B cell (primary cell): ENCODE measurements around the gene HOXA11. TPM values are rescaled to one million over a fixed set of nuclear protein-coding genes. Genes with fewer than 3 reads are reported as not detected.
A peak's percentile ranks its signal among the peaks of the same experiment; 100 is the strongest.

Experiments used
- ATAC-seq: fragments of 200-7000 bp; cut with Tn5 transposase; one replicate; pipeline ENCODE4 v1.10.0; 2021; ENCODE audit warnings: low read depth, mild to moderate bottlenecking, moderate number of reproducible peaks, moderate library complexity
- CTCF ChIA-PET: fragments of 350-600 bp; sonication (Branson Sonifier 250); formaldehyde crosslinking; loops from one replicate; lab custom pipeline; 2021; ENCODE audit warnings: antibody characterized with exemption, inconsistent platforms; lab: Charles Lee
- POLR2A ChIA-PET: fragments of 350-600 bp; sonication (Branson Sonifier 250); formaldehyde crosslinking; loops from one replicate; lab custom pipeline; 2021; ENCODE audit warnings: antibody characterized with exemption; lab: Charles Lee
- DNase-seq: peaks from one replicate; pipeline ENCODE4 v3.0.0; 2013
- H2AFZ ChIP-seq: 2 replicates; pipeline ENCODE4 v1.6.1; 2012; ENCODE audit warnings: mild to moderate bottlenecking, low read depth, low read length; ENCODE audit not compliant: insufficient read depth, poor library complexity, severe bottlenecking
- H3K27ac ChIP-seq, 2 donors: 1 replicate in 1 of 2; 2 replicates in 1 of 2; pipeline ENCODE4 v1.5.1; 2012 to 2013; ENCODE audit warnings: low read length in 2 of 2, mild to moderate bottlenecking in 2 of 2, moderate library complexity in 1 of 2
- H3K27me3 ChIP-seq, 4 experiments: fragments of 200-600 bp in 1 of 4; sonication (generic) in 1 of 4; replicated peaks in 1 of 4; 1 replicate in 2 of 4; 2 replicates in 2 of 4; pipeline versions ENCODE4 v1.6.1 to v1.7.0; 2013 to 2016; ENCODE audit warnings: low read length in 3 of 4, mild to moderate bottlenecking in 2 of 4, mixed read lengths in 1 of 4, moderate library complexity in 1 of 4; ENCODE audit not compliant: insufficient read depth in 4 of 4, control insufficient read depth in 3 of 4; ENCODE audit errors: control extremely low read depth in 1 of 4
- H3K36me3 ChIP-seq, 2 experiments: replicated peaks in 1 of 2; 1 replicate in 1 of 2; 2 replicates in 1 of 2; pipeline versions ENCODE4 v1.6.1 to v1.7.1; 2013; ENCODE audit warnings: low read length in 1 of 2; ENCODE audit not compliant: insufficient read depth in 2 of 2, control insufficient read depth in 1 of 2; ENCODE audit errors: control extremely low read depth in 1 of 2, extremely low read depth in 1 of 2
- H3K4me1 ChIP-seq, 2 donors: fragments of 200-600 bp in 1 of 2; sonication (generic) in 1 of 2; 1 replicate in 1 of 2; 2 replicates in 1 of 2; pipeline versions ENCODE4 v1.5.1 to v1.6.1; 2013 to 2017; ENCODE audit warnings: low read length in 2 of 2; ENCODE audit not compliant: control insufficient read depth in 2 of 2, insufficient read depth in 2 of 2
- H3K4me2 ChIP-seq: replicated peaks from 2 replicates; pipeline ENCODE3; 2012; ENCODE audit warnings: mild to moderate bottlenecking, low read depth, low read length; ENCODE audit not compliant: poor library complexity, severe bottlenecking
- H3K4me3 ChIP-seq, 5 experiments: fragments of 200-600 bp in 1 of 5; sonication (generic) in 1 of 5; 1 replicate in 3 of 5; 2 replicates in 2 of 5; pipeline versions ENCODE4 v1.5.1 to v1.7.0; 2011 to 2016; ENCODE audit warnings: low read length in 4 of 5, mild to moderate bottlenecking in 4 of 5, low read depth in 2 of 5, control low read depth in 1 of 5, moderate library complexity in 1 of 5; ENCODE audit not compliant: insufficient read depth in 1 of 5; ENCODE audit errors: control extremely low read depth in 1 of 5, extremely low read depth in 1 of 5
- H3K79me2 ChIP-seq: fragments of 200-600 bp; sonication (generic); one replicate; pipeline ENCODE4 v1.6.0; 2016; ENCODE audit warnings: low read length; ENCODE audit not compliant: control insufficient read depth, insufficient read depth
- H3K9ac ChIP-seq: fragments of 200-600 bp; sonication (generic); 2 replicates; pipeline ENCODE4 v1.6.1; 2017; ENCODE audit warnings: mild to moderate bottlenecking, low read length, moderate library complexity
- H3K9me3 ChIP-seq, 3 donors: one replicate each; pipeline versions ENCODE4 v1.6.1 to v1.7.1; 2013; ENCODE audit warnings: low read length in 2 of 3; ENCODE audit not compliant: control insufficient read depth in 2 of 3, insufficient read depth in 1 of 3; ENCODE audit errors: control extremely low read depth in 1 of 3
- H4K20me1 ChIP-seq: 2 replicates; pipeline ENCODE4 v1.6.0; 2012; ENCODE audit warnings: mild to moderate bottlenecking, low read length; ENCODE audit not compliant: insufficient read depth, control insufficient read depth, poor library complexity, severe bottlenecking
- H3K27ac Mint-ChIP-seq: one replicate; pipeline ENCODE4 v1.8.0; 2021; ENCODE audit warnings: mixed read lengths
- H3K27me3 Mint-ChIP-seq: one replicate; pipeline ENCODE4 v1.8.0; 2021; ENCODE audit warnings: mixed read lengths
- H3K4me1 Mint-ChIP-seq: one replicate; pipeline ENCODE4 v1.8.0; 2021; ENCODE audit warnings: mixed read lengths
- H3K4me3 Mint-ChIP-seq: one replicate; pipeline ENCODE4 v1.8.0; 2021; ENCODE audit warnings: mixed read lengths
- H3K9me3 Mint-ChIP-seq: one replicate; pipeline ENCODE4 v1.8.0; 2022; ENCODE audit warnings: mixed read lengths; ENCODE audit not compliant: insufficient read depth
- EZH2 ChIP-seq: IDR thresholded peaks from 2 replicates; pipeline ENCODE4 v1.6.1; 2012; ENCODE audit warnings: borderline replicate concordance, low read depth, mild to moderate bottlenecking, moderate library complexity, low read length; ENCODE audit not compliant: insufficient read depth, poor library complexity, severe bottlenecking
- WGBS: methylation state at CpG from one replicate; pipeline ENCODE4 v1.1.5; 2013; ENCODE audit warnings: missing lambda C conversion rate; ENCODE audit not compliant: insufficient coverage; 5-methylcytosine and 5-hydroxymethylcytosine counted together
- intact Hi-C: fragments of 100-400 bp; cut with micrococcal nuclease; formaldehyde crosslinking; loops from one replicate; pipeline ENCODE4 v1.10.0; 2022
- polyA plus RNA-seq: library from polyadenylated mRNA; depleted of rRNA; stranded (reverse); fragments of >200 nt; gene quantifications from 2 replicates; pipeline ENCODE4 v1.2.3, GENCODE V29; 2012
- total RNA-seq, 2 donors: library from RNA; stranded (reverse); fragments of 120-200 nt in 1 of 2; gene quantifications; 1 replicate in 1 of 2; 2 replicates in 1 of 2; pipeline versions ENCODE4 v1.2.3 to v1.2.4, GENCODE V29; 2013 to 2022
- TF ChIP-seq, protein P1 (sequence below): fragments of 200-600 bp; IDR thresholded peaks from one replicate; pipeline ENCODE4 v1.8.0; 2022; ENCODE audit warnings: antibody characterized with exemption, mild to moderate bottlenecking

Gene HOXA11
- total and polyA plus RNA-seq, 2 donors (not counting 1 experiment from before 2014, with no cell fraction given): not detected

DNA sequence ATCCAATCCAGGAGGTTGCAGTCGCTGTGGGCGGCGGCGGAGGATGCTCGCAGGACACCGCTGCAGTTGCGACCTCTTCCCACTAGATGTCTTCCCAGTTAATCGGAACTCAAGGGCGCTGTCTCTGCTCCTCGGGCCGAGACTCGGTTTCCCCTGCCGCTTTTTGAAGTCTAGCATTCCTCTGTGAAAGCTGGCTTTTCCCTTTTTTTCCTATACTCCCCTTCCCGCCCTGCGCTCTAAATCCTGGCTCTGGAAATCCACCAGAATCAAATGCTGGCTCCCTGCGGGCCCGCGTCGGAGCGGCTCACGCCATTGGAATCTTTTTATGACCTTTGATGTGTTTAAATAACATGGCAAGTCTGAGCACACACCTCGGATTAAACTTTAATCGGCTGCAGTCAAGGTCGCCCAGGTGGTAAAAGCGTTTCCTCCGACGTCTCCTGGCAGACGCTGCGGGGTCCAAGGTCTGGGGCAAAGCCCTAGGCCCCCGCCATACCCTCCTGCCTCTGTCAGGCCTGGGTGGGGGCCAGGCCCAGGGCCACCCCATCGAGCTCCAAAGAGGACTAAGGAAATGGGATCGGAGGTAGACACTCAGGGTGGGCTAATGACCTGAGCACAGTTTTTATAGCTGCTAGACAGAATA, 25.5 kb upstream of the HOXA11 start:
- peak overlapping the region; percentile 45 for H2AFZ ChIP-seq

More for the DNA sequence above, 25.5 kb upstream of the HOXA11 start:
- ChIA-PET POLR2A (no interaction called here), CTCF (interaction anchor here (0.6 to 3.8 kb wide), 20 partner anchors 8 to 1318 kb away, joined by 3 to 35 read pairs (median 3); no protein-coding TSS in a partner anchor)
- ATAC-seq: peak; percentile 73
- H3K4me1 Mint-ChIP-seq: peaks cover 21% of the 10 kb centered on the region
- WGBS: 8% methylated on average over 31 of the region's 32 CpGs
- Histone ChIP-seq H3K4me3 (peak overlapping the region in 3 of 5 experiments; percentile 17 to 24 (median 20)), H3K4me1 (peaks cover 21 to 31% of the 10 kb centered on the region in 2 donors), H3K9ac (peak overlapping the region; percentile 19), H3K79me2 (no peaks in the 10 kb centered on the region), H3K27ac (no peak overlapping the region), H3K4me2 (peak overlapping the region; percentile 57), H4K20me1 (no peaks in the 10 kb centered on the region), H3K9me3 (peaks cover 1 to 28% (median 4%) of the 10 kb centered on the region in 3 donors), H3K27me3 (peaks cover 0 to 95% (median 82%) of the 10 kb centered on the region in 4 experiments), H3K36me3 (no peaks in the 10 kb centered on the region)
- no peak overlapping the region for H3K27ac Mint-ChIP-seq
- peak overlapping the region; percentile 51 for H3K4me3 Mint-ChIP-seq
- DNase-seq: peak; percentile 70
- intact Hi-C loops: loop anchor here (1.0 to 5.0 kb wide), 4 partner anchors 40 to 711 kb away; no protein-coding TSS in a partner anchor
- H3K9me3 Mint-ChIP-seq: no peaks in the 10 kb centered on the region
- no peak for TF ChIP-seq EZH2
- TF ChIP-seq, protein P1, sequence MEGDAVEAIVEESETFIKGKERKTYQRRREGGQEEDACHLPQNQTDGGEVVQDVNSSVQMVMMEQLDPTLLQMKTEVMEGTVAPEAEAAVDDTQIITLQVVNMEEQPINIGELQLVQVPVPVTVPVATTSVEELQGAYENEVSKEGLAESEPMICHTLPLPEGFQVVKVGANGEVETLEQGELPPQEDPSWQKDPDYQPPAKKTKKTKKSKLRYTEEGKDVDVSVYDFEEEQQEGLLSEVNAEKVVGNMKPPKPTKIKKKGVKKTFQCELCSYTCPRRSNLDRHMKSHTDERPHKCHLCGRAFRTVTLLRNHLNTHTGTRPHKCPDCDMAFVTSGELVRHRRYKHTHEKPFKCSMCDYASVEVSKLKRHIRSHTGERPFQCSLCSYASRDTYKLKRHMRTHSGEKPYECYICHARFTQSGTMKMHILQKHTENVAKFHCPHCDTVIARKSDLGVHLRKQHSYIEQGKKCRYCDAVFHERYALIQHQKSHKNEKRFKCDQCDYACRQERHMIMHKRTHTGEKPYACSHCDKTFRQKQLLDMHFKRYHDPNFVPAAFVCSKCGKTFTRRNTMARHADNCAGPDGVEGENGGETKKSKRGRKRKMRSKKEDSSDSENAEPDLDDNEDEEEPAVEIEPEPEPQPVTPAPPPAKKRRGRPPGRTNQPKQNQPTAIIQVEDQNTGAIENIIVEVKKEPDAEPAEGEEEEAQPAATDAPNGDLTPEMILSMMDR: peak; percentile 84
- peaks cover 86% of the 10 kb centered on the region for H3K27me3 Mint-ChIP-seq
